HAP-1 (cell line): ENCODE results near the gene MAP4K1.

ENCODE experiments used
- DNase-seq, 2 experiments: peaks; one replicate each; pipeline ENCODE4 v3.0.0-alpha.2; 2016 to 2020; ENCODE audit warnings: low spot score in 2 of 2
- H3K27me3 ChIP-seq: fragments of 250-450 bp; sonication (Bioruptor Pico); 2 replicates; pipeline ENCODE4 v1.5.1; 2020; ENCODE audit warnings: low read depth, mild to moderate bottlenecking, moderate library complexity
- H3K36me3 ChIP-seq: fragments of 250-450 bp; sonication (Bioruptor Pico); replicated peaks from 2 replicates; pipeline ENCODE4 v1.5.1; 2020; ENCODE audit warnings: mild to moderate bottlenecking
- H3K4me1 ChIP-seq: fragments of 250-450 bp; sonication (Bioruptor Pico); 2 replicates; pipeline ENCODE4 v1.5.1; 2020; ENCODE audit warnings: mild to moderate bottlenecking
- H3K4me3 ChIP-seq: fragments of 250-450 bp; sonication (Bioruptor Pico); 2 replicates; pipeline ENCODE4 v1.5.1; 2020; ENCODE audit warnings: mild to moderate bottlenecking, moderate library complexity
- H3K9me3 ChIP-seq: fragments of 250-450 bp; sonication (Bioruptor Pico); 2 replicates; pipeline ENCODE4 v1.5.1; 2020; ENCODE audit warnings: mild to moderate bottlenecking, moderate library complexity
- in situ Hi-C: fragments of 300-500 bp; cut with MboI; formaldehyde crosslinking; loops from 3 replicates; pipeline ENCODE4 v1.14.3; 2020; ENCODE audit warnings: low sequenced_read_pairs, inconsistent platforms, mixed read lengths

Gene MAP4K1

DNA sequence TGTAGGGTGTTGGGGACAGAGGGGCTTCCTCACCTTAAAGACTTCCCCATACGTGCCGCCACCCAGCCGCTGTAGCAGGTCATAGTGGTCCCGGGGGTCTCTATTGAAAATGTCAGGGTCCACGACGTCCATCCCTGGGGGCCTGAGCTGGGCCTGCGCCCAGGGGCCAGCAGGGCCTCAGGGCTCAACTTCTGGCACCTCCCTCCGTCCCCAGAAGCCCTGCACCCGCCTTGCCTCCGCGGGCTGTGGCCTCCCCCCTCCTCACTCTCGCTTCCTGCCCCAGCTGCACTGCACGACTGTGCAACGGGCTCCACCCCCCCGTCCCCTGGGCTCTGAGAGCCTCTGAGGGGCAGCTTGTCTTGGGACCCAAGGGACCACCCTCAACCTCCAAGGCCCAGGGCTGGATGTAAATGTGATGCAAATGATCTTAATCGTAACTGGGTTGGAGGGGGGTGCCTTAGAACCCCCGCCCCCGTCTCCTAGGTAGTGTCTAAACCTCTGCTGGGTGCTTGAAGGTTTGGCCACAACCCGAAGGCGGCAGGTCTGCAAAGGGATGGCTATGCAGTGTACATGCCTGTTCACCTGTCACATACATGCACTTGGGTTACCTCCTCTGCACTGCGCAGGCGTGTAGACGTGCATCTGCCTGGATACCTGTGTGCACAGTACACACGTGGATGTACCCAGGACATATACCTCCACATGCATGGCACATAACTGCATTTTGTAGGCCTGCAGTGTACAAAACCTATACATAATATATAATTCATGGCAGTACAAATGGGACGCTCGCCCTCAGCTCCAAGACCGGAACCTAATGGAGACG, at the start of gene MAP4K1:
TSS of gene MAP4K1 (minus strand) at position 190 of the 826 bp plus-strand sequence. CDS start at position 132, 58 bp downstream.
- Histone ChIP-seq H3K36me3 (peaks cover 25% of the 10 kb centered on the region), H3K4me3 (peak within 1 kb of the TSS; percentile 89), H3K9me3 (no peaks in the 10 kb centered on the region), H3K27me3 (no peaks in the 10 kb centered on the region), H3K4me1 (peaks cover 5% of the 10 kb centered on the region)
- in situ Hi-C loops, result no loop called here
- peak in 1 of 2 experiments; percentile 44 for DNase-seq

GRCh38 chr19:38666663-38667511, 49.1 kb upstream of the MAP4K1 start:
- peak; percentile 64 to 75 for DNase-seq
- in situ Hi-C loops, result no loop called here
- Histone ChIP-seq H3K27me3 (no peaks in the 10 kb centered on the region), H3K4me3 (no peak overlapping the region), H3K36me3 (peaks cover 4% of the 10 kb centered on the region), H3K9me3 (no peaks in the 10 kb centered on the region; the same call in 1 of the 2 replicates), H3K4me1 (peaks cover 40% of the 10 kb centered on the region)

- in situ Hi-C loops, result no loop called here
- H3K9me3 ChIP-seq, result no peaks in the 10 kb centered on the region; the same call in 1 of the 2 replicates
- H3K36me3 ChIP-seq, result peaks cover 7% of the 10 kb centered on the region
- DNase-seq, result peak in 1 of 2 experiments; percentile 64
- H3K27me3 ChIP-seq, result no peaks in the 10 kb centered on the region
- H3K4me1 ChIP-seq, result peaks cover 39% of the 10 kb centered on the region
- no peak overlapping the region for H3K4me3 ChIP-seq
Observed at GRCh38 chr19:38665950-38666662, 48.4 kb upstream of the MAP4K1 start.

- no peaks in the 10 kb centered on the region; the same call in 1 of the 2 replicates for H3K9me3 ChIP-seq
Observed at GRCh38 chr19:38665219-38665931, 47.6 kb upstream of the MAP4K1 start.

DNA sequence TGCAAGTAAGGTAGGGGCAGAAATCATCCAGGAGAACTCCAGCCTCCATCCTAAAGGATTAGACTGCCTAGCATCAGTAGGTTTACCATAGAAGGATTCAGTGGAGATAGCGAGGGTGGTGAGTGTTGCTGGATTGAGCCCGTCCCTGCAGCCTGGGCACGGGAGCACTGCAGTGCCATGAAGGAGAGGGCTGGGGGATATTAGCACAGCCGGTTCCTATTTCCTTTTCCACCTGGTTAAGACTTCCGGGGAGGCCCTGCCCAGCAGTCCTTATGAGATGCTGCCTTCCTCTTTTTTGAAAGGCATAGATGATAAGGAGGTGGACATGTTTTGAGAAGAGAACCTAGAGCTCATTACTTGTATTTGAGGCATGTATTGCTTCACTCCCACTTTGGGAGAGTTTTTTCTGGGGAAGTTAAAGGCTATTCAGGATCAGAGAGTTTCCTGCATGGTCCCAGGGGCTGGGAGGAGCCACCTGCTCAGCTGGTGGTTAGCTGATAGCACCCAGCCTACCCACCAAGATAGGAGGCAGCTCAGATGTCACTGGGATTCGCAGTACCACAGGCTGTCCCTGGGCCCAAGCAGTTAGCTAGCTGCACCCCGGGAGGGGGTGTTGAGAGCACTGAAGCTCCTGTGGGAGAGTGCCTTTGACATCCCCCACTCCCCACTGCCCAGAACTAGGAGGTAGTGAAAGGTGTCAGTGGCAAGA, 46.9 kb upstream of the MAP4K1 start:
- Histone ChIP-seq H3K9me3 (no peaks in the 10 kb centered on the region; the same call in 1 of the 2 replicates), H3K4me1 (peaks cover 29% of the 10 kb centered on the region), H3K4me3 (no peak overlapping the region), H3K36me3 (peaks cover 12% of the 10 kb centered on the region), H3K27me3 (no peaks in the 10 kb centered on the region)
- DNase-seq, result no peak
- in situ Hi-C loops, result no loop called here

More at GRCh38 chr19:38665219-38665931, 47.6 kb upstream of the MAP4K1 start:
- in situ Hi-C loops, result no loop called here
- H3K4me3 ChIP-seq, result no peak overlapping the region
- H3K36me3 ChIP-seq, result peaks cover 12% of the 10 kb centered on the region
- H3K27me3 ChIP-seq, result no peaks in the 10 kb centered on the region
- peaks cover 34% of the 10 kb centered on the region for H3K4me1 ChIP-seq
- DNase-seq, result no peak

- Histone ChIP-seq H3K36me3 (peaks cover 12% of the 10 kb centered on the region), H3K4me3 (no peak overlapping the region), H3K27me3 (no peaks in the 10 kb centered on the region), H3K9me3 (no peaks in the 10 kb centered on the region; the same call in 1 of the 2 replicates), H3K4me1 (peaks cover 29% of the 10 kb centered on the region)
- DNase-seq, result no peak
- in situ Hi-C loops, result no loop called here
Observed at GRCh38 chr19:38663957-38664502, 46.3 kb upstream of the MAP4K1 start.

- in situ Hi-C loops, result no loop called here
Observed at GRCh38 chr19:38663156-38663651, 45.5 kb upstream of the MAP4K1 start.

DNA sequence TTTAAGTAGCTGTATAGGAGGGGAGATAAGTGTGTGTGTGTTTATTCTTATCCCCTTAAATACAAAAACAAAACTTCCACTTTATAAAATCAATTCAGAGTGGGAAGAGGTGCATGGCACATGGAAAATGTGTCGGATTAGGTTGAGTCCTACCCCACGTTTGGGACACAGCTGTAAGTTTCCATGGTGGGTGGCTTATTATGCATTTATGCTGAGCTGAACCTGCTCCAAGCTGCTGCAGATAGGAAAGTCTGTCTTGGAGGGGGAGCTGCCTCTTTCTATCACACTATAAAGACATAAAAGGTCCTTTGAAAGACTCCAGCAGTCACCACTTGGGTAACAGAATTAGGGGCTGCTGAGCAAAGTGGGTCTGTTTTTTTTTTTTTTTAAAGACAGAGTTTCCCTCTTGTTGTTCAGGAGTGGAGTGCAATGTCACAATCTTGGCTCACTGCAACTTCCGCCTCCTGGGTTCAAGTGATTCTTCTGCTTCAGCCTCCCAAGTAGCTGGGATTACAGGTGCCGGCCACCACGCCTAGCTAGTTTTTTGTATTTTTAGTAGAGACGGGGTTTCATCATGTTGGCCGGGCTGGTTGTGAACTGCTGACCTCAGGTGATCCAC, 44.9 kb upstream of the MAP4K1 start:
- Histone ChIP-seq H3K36me3 (peaks cover 8% of the 10 kb centered on the region), H3K4me3 (no peak overlapping the region), H3K9me3 (no peaks in the 10 kb centered on the region; the same call in 1 of the 2 replicates), H3K4me1 (peaks cover 28% of the 10 kb centered on the region), H3K27me3 (no peaks in the 10 kb centered on the region)
- in situ Hi-C loops, result no loop called here
- no peak for DNase-seq

More at GRCh38 chr19:38663156-38663651, 45.5 kb upstream of the MAP4K1 start:
- H3K9me3 ChIP-seq, result no peaks in the 10 kb centered on the region; the same call in 1 of the 2 replicates
- H3K4me1 ChIP-seq, result peaks cover 31% of the 10 kb centered on the region
- no peaks in the 10 kb centered on the region for H3K27me3 ChIP-seq
- peaks cover 12% of the 10 kb centered on the region for H3K36me3 ChIP-seq
- no peak for DNase-seq
- H3K4me3 ChIP-seq, result no peak overlapping the region

GRCh38 chr19:38661996-38662395, 44.2 kb upstream of the MAP4K1 start:
- peaks cover 22% of the 10 kb centered on the region for H3K4me1 ChIP-seq

GRCh38 chr19:38661136-38661535, 43.4 kb upstream of the MAP4K1 start:
- no peak for DNase-seq
- Histone ChIP-seq H3K27me3 (no peaks in the 10 kb centered on the region), H3K4me3 (no peak overlapping the region), H3K9me3 (no peaks in the 10 kb centered on the region), H3K36me3 (peaks cover 8% of the 10 kb centered on the region), H3K4me1 (peaks cover 13% of the 10 kb centered on the region)
- in situ Hi-C loops, result no loop called here

More at GRCh38 chr19:38661996-38662395, 44.2 kb upstream of the MAP4K1 start:
- Histone ChIP-seq H3K9me3 (no peaks in the 10 kb centered on the region), H3K36me3 (peaks cover 8% of the 10 kb centered on the region), H3K4me3 (no peak overlapping the region), H3K27me3 (no peaks in the 10 kb centered on the region)
- no peak for DNase-seq
- in situ Hi-C loops, result no loop called here

- Histone ChIP-seq H3K4me1 (peaks cover 9% of the 10 kb centered on the region), H3K4me3 (no peak overlapping the region), H3K36me3 (peaks cover 8% of the 10 kb centered on the region), H3K9me3 (no peaks in the 10 kb centered on the region), H3K27me3 (no peaks in the 10 kb centered on the region)
- DNase-seq, result no peak
- in situ Hi-C loops, result no loop called here
Observed at GRCh38 chr19:38660724-38661123, 43.0 kb upstream of the MAP4K1 start.
